ENCODE data around the gene MRPS14.

DNA sequence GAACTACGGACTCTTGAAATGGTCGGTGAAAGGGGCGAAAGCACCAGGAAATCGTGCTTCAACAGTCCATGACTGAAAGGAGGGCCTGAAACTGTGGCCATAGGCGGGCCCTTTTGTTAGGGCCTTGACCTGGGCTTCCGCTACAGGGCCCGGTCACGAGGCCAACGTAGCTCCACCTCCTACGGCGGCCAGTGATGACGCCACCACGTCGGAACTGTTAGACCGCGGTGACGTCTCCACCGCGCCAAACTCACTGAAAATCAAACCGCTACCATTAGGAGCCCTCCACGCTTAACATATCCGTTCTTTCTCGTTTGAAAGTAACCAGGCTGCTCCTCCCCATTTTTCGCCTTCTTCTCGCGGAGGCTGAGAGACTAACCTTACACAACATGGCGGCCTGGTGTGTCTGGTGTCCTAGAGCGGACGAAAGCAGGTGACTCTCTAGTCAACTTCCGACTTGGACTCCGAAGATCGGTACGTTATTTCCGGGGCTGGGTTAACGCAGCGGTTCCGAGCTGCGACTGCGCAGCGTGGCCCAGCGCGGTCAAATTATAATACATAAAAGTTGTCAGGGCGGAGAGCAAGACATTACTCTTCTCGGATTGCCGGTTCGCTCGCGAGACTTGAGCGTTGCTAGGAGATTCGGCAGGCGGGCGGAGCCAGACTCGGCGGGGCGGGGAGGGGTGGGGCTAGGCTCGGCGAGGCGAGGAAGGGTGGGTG is 23.8 kb downstream of the MRPS14 start:
- TF ChIP-seq, protein P1, sequence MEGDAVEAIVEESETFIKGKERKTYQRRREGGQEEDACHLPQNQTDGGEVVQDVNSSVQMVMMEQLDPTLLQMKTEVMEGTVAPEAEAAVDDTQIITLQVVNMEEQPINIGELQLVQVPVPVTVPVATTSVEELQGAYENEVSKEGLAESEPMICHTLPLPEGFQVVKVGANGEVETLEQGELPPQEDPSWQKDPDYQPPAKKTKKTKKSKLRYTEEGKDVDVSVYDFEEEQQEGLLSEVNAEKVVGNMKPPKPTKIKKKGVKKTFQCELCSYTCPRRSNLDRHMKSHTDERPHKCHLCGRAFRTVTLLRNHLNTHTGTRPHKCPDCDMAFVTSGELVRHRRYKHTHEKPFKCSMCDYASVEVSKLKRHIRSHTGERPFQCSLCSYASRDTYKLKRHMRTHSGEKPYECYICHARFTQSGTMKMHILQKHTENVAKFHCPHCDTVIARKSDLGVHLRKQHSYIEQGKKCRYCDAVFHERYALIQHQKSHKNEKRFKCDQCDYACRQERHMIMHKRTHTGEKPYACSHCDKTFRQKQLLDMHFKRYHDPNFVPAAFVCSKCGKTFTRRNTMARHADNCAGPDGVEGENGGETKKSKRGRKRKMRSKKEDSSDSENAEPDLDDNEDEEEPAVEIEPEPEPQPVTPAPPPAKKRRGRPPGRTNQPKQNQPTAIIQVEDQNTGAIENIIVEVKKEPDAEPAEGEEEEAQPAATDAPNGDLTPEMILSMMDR (IDR thresholded peaks at IDR 0.05; ENCODE audit: low read depth, low read length, poor library complexity, severe bottlenecking) = no peak
- no peak for TF ChIP-seq EZH2phosphoT487 (IDR thresholded peaks at IDR 0.05; ENCODE audit: borderline replicate concordance, low read length)
